Endodermal cell (in vitro differentiated cells): ENCODE results near the gene IRX1. TPM values are rescaled to one million over a fixed set of nuclear protein-coding genes. Genes with fewer than 3 reads are reported as not detected.

ENCODE experiments used
- DNase-seq: peaks from one replicate; pipeline ENCODE4 v3.0.0-alpha.2; 2017
- H3K27ac ChIP-seq: 2 replicates; pipeline ENCODE4 v1.5.1; 2013; ENCODE audit warnings: mild to moderate bottlenecking, low read depth, low read length, moderate library complexity
- H3K27me3 ChIP-seq: 2 replicates; pipeline ENCODE4 v1.6.1; 2013; ENCODE audit warnings: mild to moderate bottlenecking, low read length, moderate library complexity; ENCODE audit not compliant: insufficient read depth, control insufficient read depth, poor library complexity, severe bottlenecking
- H3K36me3 ChIP-seq: 2 replicates; pipeline ENCODE4 v1.7.0; 2013; ENCODE audit warnings: mild to moderate bottlenecking, low read length, moderate library complexity; ENCODE audit not compliant: control insufficient read depth, insufficient read depth
- H3K4me1 ChIP-seq: one replicate; pipeline ENCODE4 v1.7.0; 2013; ENCODE audit warnings: low read length; ENCODE audit not compliant: control insufficient read depth, insufficient read depth
- H3K4me3 ChIP-seq: 2 replicates; pipeline ENCODE4 v1.5.1; 2013; ENCODE audit warnings: mild to moderate bottlenecking, low read length, moderate library complexity
- H3K9ac ChIP-seq: 2 replicates; pipeline ENCODE4 v1.6.1; 2013; ENCODE audit warnings: mild to moderate bottlenecking, low read length, moderate library complexity; ENCODE audit not compliant: poor library complexity, severe bottlenecking; ENCODE audit errors: extremely low read depth
- H3K9me3 ChIP-seq: 2 replicates; pipeline ENCODE4 v1.6.1; 2013; ENCODE audit warnings: mild to moderate bottlenecking, low read length, moderate library complexity; ENCODE audit not compliant: control insufficient read depth
- H3K27ac Mint-ChIP-seq: 2 replicates; pipeline ENCODE4 v1.8.0; 2020; ENCODE audit warnings: mixed read lengths
- H3K27me3 Mint-ChIP-seq: 2 replicates; pipeline ENCODE4 v1.8.0; 2021; ENCODE audit warnings: mild to moderate bottlenecking, mixed read lengths; ENCODE audit not compliant: insufficient read depth
- H3K36me3 Mint-ChIP-seq: 2 replicates; pipeline ENCODE4 v1.8.0; 2020; ENCODE audit warnings: low read depth, mixed read lengths
- H3K4me1 Mint-ChIP-seq: 2 replicates; pipeline ENCODE4 v1.8.0; 2020; ENCODE audit warnings: mixed read lengths
- H3K4me3 Mint-ChIP-seq: 2 replicates; pipeline ENCODE4 v1.8.0; 2020; ENCODE audit warnings: mild to moderate bottlenecking, moderate library complexity, mixed read lengths
- H3K9me3 Mint-ChIP-seq: 2 replicates; pipeline ENCODE4 v1.8.0; 2020; ENCODE audit warnings: mild to moderate bottlenecking, mixed read lengths
- WGBS, 2 experiments: methylation state at CpG; one replicate each; pipeline versions ENCODE4 v1.1.5 to v1.1.7; 2013; ENCODE audit warnings: missing lambda C conversion rate in 2 of 2, mixed read lengths in 1 of 2; ENCODE audit not compliant: insufficient coverage in 1 of 2, insufficient read length in 1 of 2; 5-methylcytosine and 5-hydroxymethylcytosine counted together
- total RNA-seq, 2 donors: library from RNA; stranded (reverse); fragmentation: NEBNext Ultra II Directional in 1 of 2; extraction: Animal tissue kit (Norgen Biotek cat#: 25700) in 1 of 2; gene quantifications; 2 replicates in 1 of 2; 3 replicates in 1 of 2; pipeline ENCODE4 v1.2.1, GENCODE V29; 2021
- TF ChIP-seq, protein P1 (sequence below): fragments of 200-600 bp; sonication (generic); conservative IDR thresholded peaks from 2 replicates; pipeline ENCODE4 v1.5.0; 2021; ENCODE audit warnings: antibody characterized with exemption, mild to moderate bottlenecking

The IRX1 gene
- total RNA-seq, 2 donors from 2014 or later, result 1.9 to 7.6 TPM

DNA sequence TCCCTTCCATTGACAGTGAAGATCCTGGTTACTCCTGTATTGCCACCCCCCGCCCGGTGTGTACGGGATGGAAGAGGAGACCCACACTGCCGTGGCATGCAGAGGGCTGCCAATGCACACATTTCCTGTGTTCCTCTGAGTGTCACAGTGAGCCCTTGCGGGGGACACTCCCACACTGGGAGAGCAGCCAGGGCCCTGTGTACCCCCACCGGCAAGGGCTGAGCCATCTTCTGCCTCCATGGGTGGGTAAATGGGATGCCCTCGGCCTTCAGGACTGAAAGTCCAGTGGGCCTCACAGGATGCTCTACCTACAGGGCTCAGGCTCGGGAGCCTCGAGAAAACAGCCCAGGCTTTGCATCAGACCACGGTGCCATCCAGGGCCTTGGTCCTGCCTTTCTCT, 18.1 kb downstream of the IRX1 start:
- H3K36me3 ChIP-seq, result no peaks in the 10 kb centered on the region
- H3K9me3 ChIP-seq, result no peaks in the 10 kb centered on the region
- H3K27me3 ChIP-seq, result no peaks in the 10 kb centered on the region
- no peak overlapping the region for H3K27ac ChIP-seq
- H3K36me3 Mint-ChIP-seq, result no peaks in the 10 kb centered on the region
- H3K9ac ChIP-seq, result no peak overlapping the region
- peaks cover 18% of the 10 kb centered on the region for H3K27me3 Mint-ChIP-seq
- H3K4me3 Mint-ChIP-seq, result no peak overlapping the region
- H3K4me3 ChIP-seq, result no peak overlapping the region
- H3K27ac Mint-ChIP-seq, result no peak overlapping the region
- TF ChIP-seq, protein P1, sequence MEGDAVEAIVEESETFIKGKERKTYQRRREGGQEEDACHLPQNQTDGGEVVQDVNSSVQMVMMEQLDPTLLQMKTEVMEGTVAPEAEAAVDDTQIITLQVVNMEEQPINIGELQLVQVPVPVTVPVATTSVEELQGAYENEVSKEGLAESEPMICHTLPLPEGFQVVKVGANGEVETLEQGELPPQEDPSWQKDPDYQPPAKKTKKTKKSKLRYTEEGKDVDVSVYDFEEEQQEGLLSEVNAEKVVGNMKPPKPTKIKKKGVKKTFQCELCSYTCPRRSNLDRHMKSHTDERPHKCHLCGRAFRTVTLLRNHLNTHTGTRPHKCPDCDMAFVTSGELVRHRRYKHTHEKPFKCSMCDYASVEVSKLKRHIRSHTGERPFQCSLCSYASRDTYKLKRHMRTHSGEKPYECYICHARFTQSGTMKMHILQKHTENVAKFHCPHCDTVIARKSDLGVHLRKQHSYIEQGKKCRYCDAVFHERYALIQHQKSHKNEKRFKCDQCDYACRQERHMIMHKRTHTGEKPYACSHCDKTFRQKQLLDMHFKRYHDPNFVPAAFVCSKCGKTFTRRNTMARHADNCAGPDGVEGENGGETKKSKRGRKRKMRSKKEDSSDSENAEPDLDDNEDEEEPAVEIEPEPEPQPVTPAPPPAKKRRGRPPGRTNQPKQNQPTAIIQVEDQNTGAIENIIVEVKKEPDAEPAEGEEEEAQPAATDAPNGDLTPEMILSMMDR, result no peak
- WGBS, 2 experiments, result 88 to 91% methylated on average over 7 to 10 of the region's 10 CpGs
- no peaks in the 10 kb centered on the region for H3K4me1 ChIP-seq
- no peaks in the 10 kb centered on the region for H3K4me1 Mint-ChIP-seq
- H3K9me3 Mint-ChIP-seq, result no peaks in the 10 kb centered on the region
- no peak for DNase-seq

DNA sequence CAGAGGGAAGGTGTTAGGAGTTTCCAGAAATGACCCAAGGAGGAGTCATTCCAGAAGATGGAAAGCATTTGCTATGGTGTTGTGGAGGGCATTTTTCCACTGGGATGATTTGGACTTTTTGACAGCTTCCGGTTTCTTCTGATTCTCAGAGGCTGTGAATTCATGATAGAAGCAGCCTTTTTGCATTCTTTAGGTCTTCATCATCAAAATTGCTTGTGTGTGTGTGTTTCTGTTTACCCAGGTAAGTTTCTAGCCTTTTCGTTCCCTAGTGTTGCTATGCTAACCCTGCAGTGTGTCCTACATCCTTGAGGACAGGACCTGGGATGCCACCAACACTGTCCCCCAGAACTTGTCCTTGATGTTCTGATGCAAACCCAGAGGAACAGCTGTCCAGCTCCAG, 19.6 kb downstream of the IRX1 start:
- no peak for DNase-seq
- H3K9me3 ChIP-seq, result no peaks in the 10 kb centered on the region
- 91 to 100% methylated on average over 2 of the region's 2 CpGs for WGBS, 2 experiments
- Mint-ChIP-seq H3K4me3 (no peak overlapping the region), H3K36me3 (no peaks in the 10 kb centered on the region), H3K4me1 (no peaks in the 10 kb centered on the region), H3K9me3 (no peaks in the 10 kb centered on the region), H3K27ac (no peak overlapping the region), H3K27me3 (peaks cover 8% of the 10 kb centered on the region)
- TF ChIP-seq, protein P1, result no peak
- no peak overlapping the region for H3K9ac ChIP-seq
- H3K36me3 ChIP-seq, result no peaks in the 10 kb centered on the region
- H3K27ac ChIP-seq, result no peak overlapping the region
- no peaks in the 10 kb centered on the region for H3K27me3 ChIP-seq
- no peaks in the 10 kb centered on the region for H3K4me1 ChIP-seq
- H3K4me3 ChIP-seq, result no peak overlapping the region

DNA sequence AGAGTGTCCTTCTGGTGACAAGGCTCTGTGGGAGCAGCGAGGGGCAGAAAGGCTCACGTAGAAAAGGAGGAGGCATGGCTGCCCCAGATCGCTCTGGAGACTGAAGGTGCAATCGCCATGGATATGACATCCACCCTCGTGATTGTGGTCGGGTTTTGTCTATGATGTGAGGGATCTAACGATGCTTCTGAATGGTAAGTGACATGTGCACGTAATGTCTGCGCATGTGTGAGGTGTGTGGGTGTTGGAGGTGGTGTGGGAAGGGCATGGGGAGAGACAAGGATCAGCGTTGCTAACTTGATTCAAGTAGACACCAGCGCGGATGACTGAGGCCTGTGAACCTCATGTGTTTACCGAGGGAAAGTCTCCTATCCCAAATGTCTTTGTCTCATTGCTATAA, 20.2 kb downstream of the IRX1 start:
- H3K4me3 ChIP-seq, result no peak overlapping the region
- no peaks in the 10 kb centered on the region for H3K36me3 Mint-ChIP-seq
- no peaks in the 10 kb centered on the region for H3K4me1 ChIP-seq
- TF ChIP-seq, protein P1, result no peak
- H3K9ac ChIP-seq, result no peak overlapping the region
- no peak overlapping the region for H3K27ac Mint-ChIP-seq
- H3K9me3 ChIP-seq, result no peaks in the 10 kb centered on the region
- DNase-seq, result no peak
- H3K27me3 Mint-ChIP-seq, result peaks cover 7% of the 10 kb centered on the region
- no peaks in the 10 kb centered on the region for H3K27me3 ChIP-seq
- 94 to 99% methylated on average over 8 to 13 of the region's 13 CpGs for WGBS, 2 experiments
- no peaks in the 10 kb centered on the region for H3K36me3 ChIP-seq
- no peak overlapping the region for H3K4me3 Mint-ChIP-seq
- H3K4me1 Mint-ChIP-seq, result no peaks in the 10 kb centered on the region
- H3K27ac ChIP-seq, result no peak overlapping the region
- no peaks in the 10 kb centered on the region for H3K9me3 Mint-ChIP-seq
